ENCODE results near the gene SPINK9.
"Not testable (repeated sequence)": the region's sequence is repeated elsewhere in the genome, so short reads cannot be mapped to it uniquely, and the experiment has no call there.

SPINK9 gene, protein sequence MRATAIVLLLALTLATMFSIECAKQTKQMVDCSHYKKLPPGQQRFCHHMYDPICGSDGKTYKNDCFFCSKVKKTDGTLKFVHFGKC

DNA sequence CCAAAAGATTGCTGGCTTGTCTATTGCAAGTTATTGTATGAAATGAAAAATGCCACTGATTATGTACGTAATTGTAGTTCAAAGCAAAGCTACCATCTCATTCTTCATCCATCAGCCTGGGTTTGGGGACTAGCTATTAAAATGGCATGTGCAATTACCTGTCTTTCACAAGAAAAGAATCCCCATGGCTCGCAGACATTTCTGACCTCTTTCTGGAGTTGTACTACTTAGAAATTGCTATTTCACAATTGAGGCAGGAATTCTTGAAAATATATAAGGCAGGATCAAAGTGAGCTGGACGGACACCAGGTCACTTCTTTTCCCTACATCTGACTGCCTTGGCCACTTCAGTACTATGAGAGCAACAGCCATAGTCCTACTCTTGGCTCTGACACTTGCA, at the start of gene SPINK9:
Gene SPINK9, plus strand, starts transcription at position 301 of the 400 bp plus-strand sequence. Its CDS starts 55 bp downstream, at position 356.
- DNase-seq (ENCODE audit: low read depth) = no peak

DNA sequence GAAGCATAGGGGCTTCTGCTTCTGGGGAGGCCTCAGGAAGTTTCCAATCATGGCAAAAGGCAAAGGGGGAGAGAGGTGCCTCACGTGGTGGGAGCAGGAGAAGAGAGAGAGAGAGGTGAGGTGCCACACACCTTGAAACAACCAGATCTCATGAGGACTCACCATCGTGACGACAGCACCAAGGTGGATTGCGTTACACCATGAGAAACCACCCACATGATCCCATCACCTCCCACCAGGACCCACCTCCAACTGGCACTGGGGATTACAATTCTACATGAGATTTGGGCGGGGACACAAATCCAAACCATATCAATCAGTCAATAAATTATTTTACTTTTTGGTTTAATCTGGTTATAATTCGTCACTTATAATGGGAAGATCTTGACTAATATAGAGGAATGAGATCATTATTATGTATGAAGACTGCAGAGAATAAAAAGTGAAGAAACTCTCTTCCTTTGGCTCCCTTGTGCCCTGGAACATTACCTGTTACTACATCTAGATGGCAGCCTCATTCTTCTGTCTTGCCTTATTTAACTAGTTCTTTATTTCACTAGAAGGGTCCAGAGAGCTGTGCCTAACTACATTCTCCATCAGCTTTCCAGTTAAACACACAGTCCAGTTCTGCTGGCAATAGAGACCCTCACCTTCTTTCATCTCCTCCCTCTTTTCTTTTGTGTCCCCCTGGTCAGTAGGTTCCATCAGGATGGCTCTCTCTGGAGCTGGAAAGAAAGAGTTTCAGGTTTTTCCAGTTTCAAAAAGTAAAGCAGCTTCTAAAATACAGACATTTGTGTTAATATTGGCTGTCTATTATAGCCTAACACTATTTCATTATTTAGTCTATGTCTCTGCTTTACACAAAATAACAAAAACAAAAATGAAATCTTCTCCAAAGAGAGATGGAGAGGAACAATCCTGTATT, 44.8 kb upstream of the SPINK9 start:
- no peak for DNase-seq (ENCODE audit: low read depth)

DNA sequence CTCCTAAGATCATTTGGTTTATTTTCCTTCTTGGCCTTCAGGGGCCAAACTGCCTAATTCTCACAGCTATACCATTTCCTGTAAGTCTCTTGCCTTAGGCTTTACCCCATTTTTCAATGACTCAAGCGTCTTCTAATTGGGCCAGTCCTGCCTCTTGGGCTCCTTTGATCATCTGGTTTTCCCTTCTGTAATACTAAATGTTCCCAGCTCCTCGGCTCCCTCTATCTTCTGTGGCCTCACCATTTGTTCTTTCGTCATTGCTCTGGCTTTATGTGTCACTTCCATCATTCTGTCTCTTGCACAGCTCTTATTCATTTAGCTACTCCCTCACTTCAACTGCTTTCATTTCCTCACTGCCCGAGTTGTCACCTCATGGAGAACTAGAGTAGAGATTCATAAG, 37.6 kb upstream of the SPINK9 start:
- no peak for DNase-seq (ENCODE audit: low read depth)

DNA sequence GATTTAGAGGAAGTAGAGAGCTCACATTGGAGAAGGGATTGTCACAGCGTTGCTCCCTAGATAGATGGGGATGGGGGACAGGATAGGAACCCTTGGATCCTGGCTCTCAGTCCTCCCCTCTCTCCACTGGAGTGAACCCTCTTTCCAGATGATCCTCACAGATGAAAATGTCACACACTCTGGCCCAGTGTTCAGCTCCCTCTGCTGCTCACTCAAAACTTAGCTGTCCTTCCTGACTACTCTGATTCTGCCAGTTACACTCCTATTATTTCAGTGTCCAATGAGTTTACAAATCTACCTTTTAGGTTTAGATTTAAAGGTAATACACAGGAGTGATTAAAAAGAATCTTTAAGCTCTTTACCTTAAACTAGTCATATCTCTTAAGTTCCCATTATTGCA, 28.9 kb upstream of the SPINK9 start:
- no peak for DNase-seq (ENCODE audit: low read depth)

DNA sequence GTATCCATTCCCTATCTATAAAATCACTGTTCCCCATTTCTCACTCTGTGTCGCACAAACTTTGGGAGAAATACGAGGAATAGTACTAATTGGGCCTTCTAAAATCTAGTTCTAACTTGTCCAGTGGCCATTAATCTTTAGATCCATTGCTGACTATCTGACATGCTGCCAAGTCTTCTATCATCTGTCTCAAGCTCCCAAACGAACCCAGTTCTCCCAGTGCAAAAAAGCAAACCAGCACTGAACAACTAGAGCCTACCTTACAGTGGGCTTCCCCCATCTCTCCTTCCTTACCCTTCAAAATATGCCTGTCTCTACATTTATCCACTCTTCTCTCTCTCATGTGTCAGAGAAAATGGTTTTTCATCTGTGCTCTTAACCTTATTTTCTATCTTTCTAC, 26.3 kb upstream of the SPINK9 start:
- DNase-seq (ENCODE audit: low read depth) = no peak

DNA sequence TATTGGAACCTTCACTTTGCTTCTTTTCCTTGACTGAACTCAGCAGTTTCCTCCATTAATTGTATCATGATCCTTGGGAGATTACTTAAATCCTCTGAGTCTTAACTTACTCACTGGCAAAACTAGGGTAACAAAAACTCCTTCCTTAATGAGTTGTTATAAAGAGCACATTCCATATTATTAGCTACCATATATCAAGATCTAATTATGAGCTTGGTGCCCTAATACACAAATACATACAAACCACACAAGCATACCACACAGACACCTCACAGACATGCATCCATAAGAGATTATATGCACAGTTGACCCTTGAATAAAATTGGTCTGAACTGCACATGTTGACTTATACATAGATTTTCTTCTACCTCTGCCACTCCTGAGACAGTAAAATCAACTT, 25.6 kb upstream of the SPINK9 start:
- DNase-seq (ENCODE audit: low read depth) = no peak

DNA sequence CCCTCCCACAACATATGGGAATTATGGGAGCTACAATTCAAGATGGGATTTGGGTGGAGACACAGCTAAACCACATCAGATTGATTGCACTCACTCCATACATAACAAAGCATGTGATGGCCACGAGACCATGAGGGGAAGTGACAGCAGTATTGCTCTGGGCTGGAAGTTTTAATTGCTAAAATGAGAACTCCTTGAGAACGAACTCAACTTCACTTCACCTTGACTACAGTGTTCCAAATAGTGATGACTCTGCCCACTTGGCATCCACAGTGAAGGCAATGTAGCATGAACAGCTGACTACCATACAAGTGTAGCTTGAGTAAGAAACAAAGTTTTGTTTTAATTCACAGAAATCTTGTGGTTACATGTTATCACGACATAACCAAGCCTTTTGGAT, 23.9 kb upstream of the SPINK9 start:
- DNase-seq (ENCODE audit: low read depth) = no peak

DNA sequence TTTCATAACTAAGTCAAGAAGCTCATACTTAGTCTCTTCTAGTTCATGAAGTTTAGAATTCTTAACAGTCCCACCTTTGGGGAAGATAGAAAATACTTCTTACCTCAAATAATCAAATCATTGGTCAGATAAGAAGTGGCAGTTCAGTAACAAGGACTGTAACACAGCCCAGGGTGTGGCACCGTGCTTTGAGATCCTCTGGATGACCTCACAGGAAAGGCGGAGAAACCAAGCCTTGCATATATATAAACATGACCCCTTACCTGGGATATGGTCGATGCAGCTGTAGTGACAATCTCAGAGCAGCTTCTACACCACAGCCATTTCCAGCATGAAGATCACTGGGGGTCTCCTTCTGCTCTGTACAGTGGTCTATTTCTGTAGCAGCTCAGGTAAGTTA, 23.2 kb upstream of the SPINK9 start, which contains the start of gene SPINK7:
Gene SPINK7, plus strand, starts transcription at position 271 of the 400 bp plus-strand sequence. Its CDS starts 61 bp downstream, at position 332.
- DNase-seq (ENCODE audit: low read depth) = no peak

DNA sequence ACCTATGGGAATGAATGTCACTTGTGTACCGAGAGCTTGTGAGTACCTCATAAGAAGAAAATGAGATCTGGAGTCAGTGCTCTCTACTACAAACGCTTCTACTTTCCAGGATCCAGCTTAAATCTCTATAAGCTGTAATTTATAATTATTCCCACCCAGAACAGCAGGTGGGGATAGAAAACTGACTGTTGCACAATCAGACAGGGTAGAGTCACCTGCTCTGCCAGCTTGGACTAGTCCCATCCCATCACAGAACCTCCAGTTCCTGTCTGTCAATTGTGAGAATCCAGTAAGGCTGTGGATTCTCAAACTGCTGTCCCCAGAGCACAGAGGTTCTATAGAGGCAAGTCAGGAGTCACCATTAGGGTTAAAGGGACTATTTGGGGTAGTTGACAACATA, 21.2 kb upstream of the SPINK9 start:
- DNase-seq (ENCODE audit: low read depth) = no peak

DNA sequence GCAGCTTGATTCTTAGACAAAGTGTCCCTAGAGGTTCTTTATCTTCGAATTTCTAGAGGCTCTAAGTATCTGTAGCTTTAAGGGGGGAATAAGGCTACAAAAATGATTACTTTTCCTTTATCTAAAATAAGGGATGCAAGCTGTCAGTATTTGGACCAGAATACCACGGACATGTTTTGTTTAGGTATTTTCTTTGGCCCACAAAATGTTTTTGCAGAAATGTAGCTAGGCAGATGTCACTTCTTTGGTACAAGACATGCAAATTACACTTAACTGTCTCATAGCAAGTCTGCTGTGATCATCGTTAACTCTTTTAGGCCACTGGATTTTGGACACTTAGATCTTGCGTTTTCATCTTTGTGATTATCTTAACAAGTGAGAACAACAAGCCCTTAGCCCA, 20.6 kb upstream of the SPINK9 start:
- no peak for DNase-seq (ENCODE audit: low read depth)

DNA sequence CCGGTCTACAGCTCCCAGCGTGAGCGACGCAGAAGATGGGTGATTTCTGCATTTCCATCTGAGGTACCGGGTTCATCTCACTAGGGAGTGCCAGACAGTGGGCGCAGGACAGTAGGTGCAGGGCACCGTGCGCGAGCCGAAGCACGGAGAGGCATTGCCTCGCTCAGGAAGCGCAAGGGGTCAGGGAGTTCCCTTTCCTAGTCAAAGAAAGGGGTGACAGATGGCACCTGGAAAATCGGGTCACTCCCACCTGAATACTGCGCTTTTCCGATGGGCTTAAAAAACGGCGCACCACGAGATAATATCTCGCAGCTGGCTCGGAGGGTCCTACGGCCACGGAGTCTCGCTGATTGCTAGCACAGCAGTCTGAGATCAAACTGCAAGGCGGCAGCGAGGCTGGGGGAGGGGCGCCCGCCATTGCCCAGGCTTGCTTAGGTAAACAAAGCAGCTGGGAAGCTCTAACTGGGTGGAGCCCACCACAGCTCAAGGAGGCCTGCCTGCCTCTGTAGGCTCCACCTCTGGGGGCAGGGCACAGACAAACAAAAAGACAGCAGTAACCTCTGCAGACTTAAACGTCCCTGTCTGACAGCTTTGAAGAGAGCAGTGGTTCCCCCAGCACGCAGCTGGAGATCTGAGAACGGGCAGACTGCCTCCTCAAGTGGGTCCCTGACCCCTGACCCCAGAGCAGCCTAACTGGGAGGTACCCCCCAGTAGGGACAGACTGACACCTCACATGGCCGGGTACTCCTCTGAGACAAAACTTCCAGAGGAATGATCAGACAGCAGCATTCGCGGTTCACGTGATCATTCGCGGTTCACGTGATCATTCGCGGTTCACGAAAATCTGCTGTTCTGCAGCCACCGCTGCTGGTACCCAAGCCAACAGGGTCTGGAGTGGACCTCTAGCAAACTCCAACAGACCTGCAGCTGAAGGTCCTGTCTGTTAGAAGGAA, 15.1 kb upstream of the SPINK9 start:
- not testable (repeated sequence) for DNase-seq (ENCODE audit: low read depth)

DNA sequence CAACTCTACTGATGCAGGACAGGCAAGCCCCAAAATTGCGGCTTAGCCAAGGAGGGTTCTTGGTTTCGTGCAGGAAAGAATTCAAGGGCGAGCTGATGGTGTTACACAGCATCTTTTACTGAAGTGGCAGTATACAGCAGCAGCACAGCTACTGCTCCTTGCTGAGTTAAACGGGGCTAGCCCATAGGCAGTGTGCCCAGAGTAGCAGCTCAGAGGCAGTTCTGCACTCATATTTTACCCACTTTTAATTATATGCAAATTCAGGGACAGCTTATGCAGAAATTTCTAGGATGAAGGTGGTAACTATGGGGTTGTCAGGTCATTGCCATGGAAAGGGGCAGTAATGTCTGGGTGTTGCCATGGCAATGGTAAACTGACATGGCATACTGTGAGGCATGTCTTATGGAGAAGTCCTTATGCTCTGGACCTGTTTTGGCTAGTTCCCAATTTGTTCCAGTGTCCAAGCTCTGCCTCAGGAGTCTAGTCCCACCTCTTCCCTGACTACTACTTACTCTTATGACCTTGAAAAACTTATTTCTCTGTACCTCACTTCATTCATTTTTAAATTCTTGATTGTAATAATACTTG, 2.0 kb upstream of the SPINK9 start:
- no peak for DNase-seq (ENCODE audit: low read depth)

DNA sequence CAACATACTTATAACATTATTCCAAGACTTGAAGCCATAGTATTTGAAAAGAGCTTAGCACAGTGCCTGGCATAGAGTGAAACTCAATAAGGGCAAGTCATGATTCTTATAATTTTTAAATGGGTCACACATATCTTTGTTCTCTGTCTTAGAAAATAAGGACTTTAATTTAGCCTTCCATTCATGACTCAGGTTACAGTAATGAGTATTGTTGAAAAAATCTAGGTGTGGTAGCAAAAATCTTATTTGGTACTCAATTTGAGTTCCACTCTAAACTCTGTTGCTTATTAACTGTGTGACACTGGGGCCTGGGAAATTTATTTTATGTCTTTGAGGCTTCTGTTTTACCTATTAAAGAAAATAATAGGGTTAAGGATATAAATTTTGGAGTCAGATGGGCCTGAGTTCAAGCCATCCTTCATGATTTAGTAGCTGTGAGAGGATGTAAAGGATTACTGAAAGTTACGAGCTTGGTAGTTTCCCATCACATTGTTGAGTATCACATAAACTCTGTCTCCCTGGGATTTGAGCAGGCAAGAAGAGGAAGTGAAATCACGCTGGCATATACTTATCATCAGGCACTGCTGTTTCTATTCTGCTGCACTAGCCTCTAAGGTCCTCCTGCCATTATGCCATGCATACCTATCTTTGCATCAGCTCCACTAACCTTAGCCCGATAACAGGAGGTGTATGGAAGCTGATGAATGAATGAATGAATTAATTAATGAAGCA, 1.5 kb downstream of the SPINK9 start:
- no peak for DNase-seq (ENCODE audit: low read depth)

DNA sequence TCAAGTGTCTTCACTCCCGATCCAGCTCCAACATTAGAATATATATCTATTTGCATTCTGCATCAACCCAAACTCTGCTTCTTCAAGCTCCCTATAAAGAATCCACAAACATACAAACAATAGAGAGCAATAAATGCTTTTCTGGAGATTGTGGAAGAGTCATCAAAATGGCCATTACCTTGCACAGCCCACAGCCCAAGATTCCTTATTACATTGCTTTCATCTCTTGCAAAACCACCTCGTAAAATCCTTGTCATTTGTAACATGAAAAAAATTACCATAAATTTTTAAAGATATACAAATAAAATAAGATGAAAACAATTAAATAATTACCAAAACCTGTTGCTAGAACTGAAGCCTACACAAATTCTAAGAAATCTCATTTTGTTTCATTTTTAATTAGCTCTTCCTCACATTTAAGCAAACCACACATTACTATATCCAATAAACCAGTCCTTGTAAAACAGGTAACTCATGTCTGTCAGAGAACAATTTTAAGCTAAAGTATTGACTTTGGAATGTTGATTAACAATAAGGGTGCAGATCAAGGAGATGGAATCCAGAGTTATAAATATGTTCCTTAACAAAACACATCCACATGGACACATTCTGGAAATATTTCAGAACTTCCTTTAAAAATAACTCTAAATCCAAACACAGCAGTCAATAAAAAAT, 7.1 kb downstream of the SPINK9 start:
- DNase-seq (ENCODE audit: low read depth) = no peak

DNA sequence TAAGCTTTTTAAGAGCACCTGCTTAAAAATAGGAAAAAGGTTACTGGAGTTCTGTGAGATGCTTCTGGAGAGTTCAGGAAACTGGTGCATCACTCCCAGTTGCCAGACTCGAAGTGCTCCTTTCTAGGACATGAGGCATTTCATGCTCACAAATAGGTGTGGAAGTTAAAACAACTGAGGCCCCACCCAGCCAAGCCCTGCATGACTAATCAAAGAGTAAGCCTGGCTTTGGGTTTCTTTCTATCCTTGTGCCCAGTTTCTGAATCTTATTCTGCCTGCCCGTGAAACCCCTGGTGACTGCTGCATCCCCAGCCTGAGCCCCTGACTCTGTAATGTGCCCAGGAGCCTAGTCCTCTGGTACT, 7.7 kb downstream of the SPINK9 start:
- DNase-seq (ENCODE audit: low read depth) = no peak

DNA sequence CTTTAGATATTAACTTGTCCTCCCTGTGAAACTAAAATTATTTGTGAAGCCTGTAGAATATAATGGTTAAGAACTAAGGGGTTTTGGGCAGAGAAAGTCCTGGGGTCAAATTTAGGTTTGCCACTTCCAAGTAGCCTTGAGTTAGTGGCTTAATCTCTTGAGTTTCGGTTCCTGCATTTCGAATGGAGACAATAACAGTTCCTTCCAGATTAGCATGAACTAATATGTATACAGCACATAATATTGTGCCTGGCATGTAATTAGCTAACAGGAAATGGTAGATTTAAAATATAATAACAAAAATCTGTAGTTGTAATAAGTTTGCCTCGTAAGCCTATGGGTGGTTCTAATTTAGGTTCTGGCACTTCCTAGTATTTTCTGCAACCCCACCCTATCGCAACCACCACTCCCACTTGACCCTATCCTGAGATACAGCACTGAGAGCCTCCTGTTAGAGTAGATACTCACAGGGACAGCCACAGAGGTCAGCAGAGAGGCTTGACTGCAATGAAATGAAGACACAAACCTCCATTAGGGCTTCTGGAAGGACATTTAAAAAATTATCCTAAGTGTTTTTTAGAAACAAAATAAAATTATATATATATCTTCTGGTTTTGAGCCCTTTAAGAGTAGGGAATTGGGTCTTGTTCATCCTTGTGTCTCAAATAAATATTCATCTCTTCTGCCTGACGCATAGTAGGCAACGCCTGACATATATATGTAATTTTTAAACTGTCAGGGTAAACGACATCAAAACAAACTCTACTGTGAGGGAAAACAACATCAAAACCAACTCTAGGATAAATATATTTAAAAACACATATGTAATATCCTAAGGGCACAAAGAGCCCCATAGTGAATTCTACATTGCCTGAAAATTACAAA, 8.5 kb downstream of the SPINK9 start:
- no peak for DNase-seq (ENCODE audit: low read depth)

DNA sequence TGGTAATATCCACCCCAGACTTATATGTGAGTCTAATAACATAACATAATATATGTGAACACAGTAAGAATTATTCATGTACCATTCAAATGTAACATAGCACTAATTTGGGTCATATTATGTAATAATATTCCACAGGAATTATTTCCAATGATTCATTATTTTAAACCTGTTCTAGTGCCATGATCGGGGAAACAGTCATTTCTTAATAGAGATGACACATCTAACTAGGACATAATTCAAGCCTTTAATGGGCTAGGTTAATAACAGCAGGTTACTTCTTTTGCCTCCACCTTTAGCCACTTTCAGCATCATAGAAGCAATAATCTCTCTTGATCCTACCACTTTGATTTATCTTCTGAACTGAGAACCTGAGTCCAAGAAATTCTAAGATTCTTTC, 12.3 kb downstream of the SPINK9 start:
- DNase-seq (ENCODE audit: low read depth) = no peak

DNA sequence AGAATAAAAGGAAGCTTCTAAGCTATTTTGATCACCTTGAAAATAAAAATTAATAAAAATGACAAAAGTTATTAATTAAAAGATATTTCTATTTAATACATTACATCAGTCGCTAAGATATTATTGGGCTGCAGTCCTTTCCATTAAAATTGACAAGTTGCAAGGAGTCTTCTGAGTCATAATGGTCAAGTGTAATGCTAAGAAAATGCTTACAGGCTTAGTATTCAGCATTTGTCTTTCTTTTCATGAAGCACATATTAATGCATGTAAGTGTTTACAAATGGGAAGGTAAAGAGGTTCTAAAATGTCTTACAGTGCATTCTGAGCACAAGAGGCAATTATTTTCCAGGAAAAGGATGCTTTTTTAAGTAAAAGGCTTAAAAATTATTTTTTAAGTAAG, 17.3 kb downstream of the SPINK9 start:
- DNase-seq (ENCODE audit: low read depth) = no peak

DNA sequence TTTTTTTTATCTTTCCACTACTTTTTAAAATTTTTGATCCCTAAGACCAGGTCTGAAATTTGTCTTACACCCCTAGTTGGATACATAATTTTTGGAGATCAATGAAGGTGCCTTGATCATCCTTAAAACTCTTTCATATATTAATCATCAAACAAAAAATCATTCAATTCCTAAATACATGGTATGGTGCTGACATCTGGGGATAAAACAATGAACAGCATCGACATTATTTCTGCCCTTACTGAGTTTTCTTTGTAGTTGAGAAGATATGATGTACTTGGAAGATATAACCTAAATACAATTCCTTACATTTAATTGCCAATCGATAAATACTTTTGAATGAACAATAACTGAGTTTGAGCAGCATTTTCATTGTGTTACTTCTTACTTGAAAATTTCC, 18.3 kb downstream of the SPINK9 start:
- DNase-seq (ENCODE audit: low read depth) = no peak

DNA sequence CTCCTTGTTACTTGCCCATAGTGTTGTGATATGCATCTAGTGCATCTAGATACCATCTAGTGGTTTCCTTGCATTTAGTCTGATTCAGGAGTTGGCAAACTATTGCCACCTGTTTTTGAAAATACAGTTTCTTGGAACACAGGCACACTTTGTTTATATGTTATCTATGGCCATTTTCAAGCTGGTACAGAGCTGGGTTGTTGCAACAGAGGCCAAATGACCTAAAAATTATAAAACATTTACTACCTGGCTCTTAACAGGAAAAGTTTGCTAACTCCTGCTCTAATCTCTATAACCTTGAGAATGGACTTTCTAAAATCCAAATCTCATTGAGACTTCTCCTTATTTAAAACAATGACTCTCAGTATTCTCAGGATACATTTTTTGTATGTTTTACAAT, 29.0 kb downstream of the SPINK9 start:
- DNase-seq (ENCODE audit: low read depth) = no peak
